Ovary (tissue), 3 donors: ENCODE measurements around the gene ABCF2.

Experiments
- CTCF ChIP-seq, 3 donors: fragments of 450-650 bp in 2 of 3; fragments of 200-600 bp in 1 of 3; IDR thresholded peaks; one replicate each; pipeline versions ENCODE4 v1.5.1 to v1.8.0; 2016 to 2022; ENCODE audit warnings: antibody characterized with exemption in 3 of 3, mild to moderate bottlenecking in 1 of 3
- EP300 ChIP-seq: sonication (generic); formaldehyde crosslinking; IDR thresholded peaks from one replicate; pipeline ENCODE4 v1.6.1; 2017; ENCODE audit warnings: antibody characterized with exemption
- POLR2A ChIP-seq: fragments of 450-650 bp; IDR thresholded peaks from one replicate; pipeline ENCODE4 v1.6.1; 2017; ENCODE audit warnings: antibody characterized with exemption, mild to moderate bottlenecking, moderate library complexity
- donor health status: DM: no; HTN: no; CAD: no.

GRCh38 chr7:151206914-151207313 is 20.1 kb downstream of the ABCF2 start:
- TF ChIP-seq CTCF (IDR thresholded peaks at IDR 0.05) (no peak), EP300 (no peak), POLR2A (no peak)
